HepG2 (cell line): Measurements from ENCODE around the gene RFTN1. TPM values are rescaled to one million over a fixed set of nuclear protein-coding genes. Genes with fewer than 3 reads are reported as not detected.

Experiments used
- ATAC-seq: fragments of 200-7000 bp; cut with Tn5 transposase; 3 replicates; pipeline ENCODE4 v1.9.1; 2020; ENCODE audit warnings: mild to moderate bottlenecking, moderate library complexity
- BruUV-seq: library from RNA; stranded (reverse); fragments of 400-500 nt; replicated peaks from 2 replicates; lab custom pipeline; 2021; lab: Mats Ljungman, UMichigan
- CTCF ChIA-PET: fragments of 300-600 bp; formaldehyde crosslinking; extraction: SDS; loops from one replicate; lab custom pipeline; 2021; ENCODE audit warnings: low total read pairs, inconsistent platforms, low intra/inter-chr PET ratio; lab: Yijun Ruan, JAX
- POLR2A ChIA-PET: fragments of 350-600 bp; sonication (Branson Sonifier 250); formaldehyde crosslinking; loops from one replicate; lab custom pipeline; 2020; ENCODE audit warnings: antibody characterized with exemption, inconsistent platforms; lab: Yijun Ruan, JAX
- DNase-seq: peaks from one replicate; pipeline ENCODE4 v3.0.0-alpha.2; 2015; ENCODE audit warnings: low spot score
- FAIRE-seq: peaks from 3 replicates; lab custom pipeline; 2011; peaks lifted over from hg19 to GRCh38; lab: Jason Lieb, UNC
- H2AFZ ChIP-seq: one replicate; pipeline ENCODE4 v1.6.1; 2011; ENCODE audit warnings: low read length, inconsistent platforms
- H3K27ac ChIP-seq: fragments of 300-600 bp; 3 replicates; pipeline ENCODE4 v1.8.0; 2011; ENCODE audit warnings: mixed run types, mild to moderate bottlenecking, mixed read lengths, low read length, inconsistent platforms; ENCODE audit not compliant: insufficient read depth; ENCODE audit errors: extremely low read length
- H3K27me3 ChIP-seq, 2 experiments: fragments of 200-600 bp in 1 of 2; 2 replicates in 1 of 2; 3 replicates in 1 of 2; pipeline versions ENCODE4 v1.6.0 to v1.8.0; 2011; ENCODE audit warnings: low read length in 2 of 2, mild to moderate bottlenecking in 2 of 2, moderate library complexity in 2 of 2, inconsistent platforms in 1 of 2; ENCODE audit not compliant: insufficient read depth in 2 of 2, control insufficient read depth in 1 of 2
- H3K36me3 ChIP-seq, 2 experiments: fragments of 200-600 bp in 1 of 2; replicated peaks in 1 of 2; 2 replicates in 1 of 2; 3 replicates in 1 of 2; pipeline versions ENCODE4 v1.5.1 to v1.8.0; 2011; ENCODE audit warnings: low read length in 2 of 2, inconsistent platforms in 1 of 2; ENCODE audit not compliant: insufficient read depth in 2 of 2, control insufficient read depth in 1 of 2
- H3K4me1 ChIP-seq: 2 replicates; pipeline ENCODE4 v1.5.1; 2012; ENCODE audit warnings: low read length, inconsistent platforms; ENCODE audit not compliant: insufficient read depth
- H3K4me2 ChIP-seq: 2 replicates; pipeline ENCODE4 v1.6.0; 2011; ENCODE audit warnings: low read depth, low read length, inconsistent platforms
- H3K4me3 ChIP-seq, 3 experiments: fragments of 200-600 bp in 1 of 3; sonication (generic), shearing (Covaris generic) in 1 of 3; replicated peaks in 1 of 3; 2 replicates each; pipeline ENCODE4 v1.5.1; 2011 to 2016; ENCODE audit warnings: low read length in 3 of 3, inconsistent platforms in 2 of 3, low read depth in 2 of 3, mild to moderate bottlenecking in 2 of 3, control low read depth in 1 of 3, mixed read lengths in 1 of 3; ENCODE audit not compliant: insufficient read depth in 1 of 3
- H3K79me2 ChIP-seq: one replicate; pipeline ENCODE4 v1.6.1; 2011; ENCODE audit warnings: low read length, inconsistent platforms; ENCODE audit not compliant: insufficient read depth
- H3K9ac ChIP-seq: 2 replicates; pipeline ENCODE4 v1.6.0; 2011; ENCODE audit warnings: mild to moderate bottlenecking, low read depth, low read length, inconsistent platforms; ENCODE audit not compliant: insufficient read depth
- H3K9me3 ChIP-seq: 2 replicates; pipeline ENCODE4 v1.5.1; 2012; ENCODE audit warnings: mild to moderate bottlenecking, low read length
- H4K20me1 ChIP-seq: 2 replicates; pipeline ENCODE4 v1.6.0; 2011; ENCODE audit warnings: inconsistent platforms, mild to moderate bottlenecking, low read length, moderate library complexity; ENCODE audit not compliant: insufficient read depth
- ARID4A ChIP-seq: sonication (generic); formaldehyde crosslinking; IDR thresholded peaks from 2 replicates; pipeline ENCODE4 v1.5.0; 2020; ENCODE audit warnings: mild to moderate bottlenecking, missing genetic modification reagents, borderline replicate concordance
- CEBPB ChIP-seq: IDR thresholded peaks from 2 replicates; pipeline ENCODE4 v1.6.1; 2011; ENCODE audit warnings: low read depth, low read length, improper control_type of control experiment, borderline replicate concordance
- CHD2 ChIP-seq: IDR thresholded peaks from 2 replicates; pipeline ENCODE4 v1.6.1; 2011; ENCODE audit warnings: low read depth, low read length, improper control_type of control experiment
- HMGXB4 ChIP-seq, 2 experiments: sonication (generic) in 1 of 2; formaldehyde crosslinking in 1 of 2; IDR thresholded peaks; 2 replicates each; pipeline versions ENCODE4 v1.4.0 to v1.6.1; 2018 to 2020; ENCODE audit warnings: missing genetic modification reagents in 2 of 2, borderline replicate concordance in 1 of 2, low read depth in 1 of 2, mild to moderate bottlenecking in 1 of 2, missing biosample characterization in 1 of 2
- KDM5B ChIP-seq: sonication (generic); formaldehyde crosslinking; IDR thresholded peaks from 2 replicates; pipeline ENCODE4 v1.4.0; 2020; ENCODE audit warnings: missing genetic modification reagents, mild to moderate bottlenecking, borderline replicate concordance
- MTF1 ChIP-seq: sonication (generic); formaldehyde crosslinking; IDR thresholded peaks from 2 replicates; pipeline ENCODE4 v1.5.0; 2020; ENCODE audit warnings: missing genetic modification reagents
- REPIN1 ChIP-seq: sonication (generic); formaldehyde crosslinking; IDR thresholded peaks from 2 replicates; pipeline ENCODE4 v1.8.0; 2022; ENCODE audit warnings: missing genetic modification reagents, low read depth, mild to moderate bottlenecking, borderline replicate concordance
- TBX2 ChIP-seq: sonication (generic); formaldehyde crosslinking; IDR thresholded peaks from 2 replicates; pipeline ENCODE4 v1.5.0; 2020; ENCODE audit warnings: missing genetic modification reagents, mild to moderate bottlenecking, borderline replicate concordance
- ZBTB8A ChIP-seq: sonication (generic); formaldehyde crosslinking; IDR thresholded peaks from 2 replicates; pipeline ENCODE4 v1.4.0; 2020; ENCODE audit warnings: mild to moderate bottlenecking, low read depth, missing genetic modification reagents, borderline replicate concordance
- ZNF12 ChIP-seq: sonication (generic); formaldehyde crosslinking; IDR thresholded peaks from 2 replicates; pipeline ENCODE4 v1.5.0; 2020; ENCODE audit warnings: missing genetic modification reagents
- ZNF619 ChIP-seq: sonication (generic); formaldehyde crosslinking; IDR thresholded peaks from 2 replicates; pipeline ENCODE4 v1.4.0; 2020; ENCODE audit warnings: mild to moderate bottlenecking, missing genetic modification reagents
- ZNF761 ChIP-seq: sonication (generic); formaldehyde crosslinking; conservative IDR thresholded peaks from 2 replicates; pipeline ENCODE4 v1.4.0; 2020; ENCODE audit warnings: mild to moderate bottlenecking, missing genetic modification reagents
- ZSCAN20 ChIP-seq: sonication (generic); formaldehyde crosslinking; IDR thresholded peaks from 2 replicates; pipeline ENCODE4 v1.4.0; 2020; ENCODE audit warnings: missing genetic modification reagents, mild to moderate bottlenecking, borderline replicate concordance
- WGBS: methylation state at CpG from one replicate; pipeline ENCODE4 v1.1.6; 2017; ENCODE audit warnings: low lambda C conversion rate; 5-methylcytosine and 5-hydroxymethylcytosine counted together
- in situ Hi-C: cut with HindIII; loops from 2 replicates; pipeline ENCODE4 v1.10.0; 2017; ENCODE audit warnings: low pct_unique_long_range_greater_than_20kb; ENCODE audit not compliant: extremely low pct_ligation_motif_present
- intact Hi-C: fragments of 100-400 bp; cut with micrococcal nuclease; formaldehyde crosslinking; loops from one replicate; pipeline ENCODE4 v1.10.0; 2022; ENCODE audit not compliant: unreplicated experiment
- polyA plus RNA-seq, 8 experiments: library from polyadenylated mRNA; depleted of rRNA in 3 of 8; stranded (reverse) in 7 of 8; unstranded in 1 of 8; fragments of >200 nt; fragmentation: Illumina TruSeq in 4 of 8; extraction: Trizol in 4 of 8; gene quantifications; 2 replicates each; pipeline versions ENCODE4 v1.2.1 to v1.2.3, GENCODE V29; 2011 to 2016; ENCODE audit warnings: low read depth in 4 of 8, missing spikeins in 1 of 8, mixed read lengths in 1 of 8; ENCODE audit not compliant: insufficient read depth in 1 of 8
- total RNA-seq, 5 experiments: library from RNA; depleted of rRNA; stranded (reverse); fragments of >200 nt; fragmentation: Illumina TruSeq; extraction: Trizol; gene quantifications; 2 replicates each; pipeline ENCODE4 v1.2.3, GENCODE V29; 2016; ENCODE audit warnings: low read depth in 1 of 5

RFTN1 gene
- total and polyA plus RNA-seq, 2 of the 13 experiments (the other 11 are each of a cell fraction or from before 2014, with no cell fraction given), result not detected

GRCh38 chr3:16338999-16339398 lies 174.5 kb downstream of the RFTN1 start (continued):
- TF ChIP-seq CEBPB, result peak; percentile 53; the same call in 1 of the 2 replicates
- TF ChIP-seq TBX2, result no peak

GRCh38 chr3:16337856-16338540 lies 175.5 kb downstream of the RFTN1 start:
- FAIRE-seq, result no peak
- Histone ChIP-seq H3K4me2 (no peak overlapping the region), H2AFZ (no peak overlapping the region), H4K20me1 (no peaks in the 10 kb centered on the region), H3K36me3 (peaks cover 2 to 5% of the 10 kb centered on the region in 2 experiments; a peak in 3 of 5 replicates), H3K27me3 (no peaks in the 10 kb centered on the region), H3K9ac (no peak overlapping the region), H3K4me3 (no peak overlapping the region), H3K79me2 (no peaks in the 10 kb centered on the region), H3K9me3 (no peaks in the 10 kb centered on the region), H3K27ac (no peak overlapping the region), H3K4me1 (peaks cover 13% of the 10 kb centered on the region)
- DNase-seq, result no peak
- 99% methylated on average over 15 of the region's 15 CpGs for WGBS
- intact Hi-C loops (no loop called here), in situ Hi-C loops (no loop called here)
- POLR2A ChIA-PET, result no interaction called here
- CTCF ChIA-PET, result no interaction called here
- BruUV-seq, result no TSS peak
- ATAC-seq, result no peak
- no peak for TF ChIP-seq CHD2
- TF ChIP-seq ZBTB8A (CRISPR knock-in tag), result no peak
- TF ChIP-seq HMGXB4 (CRISPR knock-in tag; IDR thresholded peaks at IDR 0.05; ENCODE audit: borderline replicate concordance in 1 of 2, low read depth in 1 of 2), result no peak
- TF ChIP-seq KDM5B (CRISPR knock-in tag), result no peak
- no peak for TF ChIP-seq REPIN1 (CRISPR knock-in tag)
- no peak for TF ChIP-seq ZNF761 (CRISPR knock-in tag)
- no peak for TF ChIP-seq ARID4A (CRISPR knock-in tag)
- no peak for TF ChIP-seq ZNF619 (CRISPR knock-in tag)
- TF ChIP-seq ZNF12 (CRISPR knock-in tag), result no peak
- no peak for TF ChIP-seq MTF1 (CRISPR knock-in tag)
- TF ChIP-seq ZSCAN20 (CRISPR knock-in tag), result no peak
